ENCODE data around the gene C9orf43.

- peak in 1 of 4 experiments; percentile 53 for TF ChIP-seq CTCF (IDR thresholded peaks at IDR 0.05)
- no peak for TF ChIP-seq EP300 (IDR thresholded peaks at IDR 0.05)
Observed at GRCh38 chr9:113463418-113464285, 53.1 kb downstream of the C9orf43 start, which contains the start of gene RGS3.

All from gastroesophageal sphincter (tissue), 3 donors.